ENCODE measurements around the gene CKAP5. TPM values are rescaled to one million over a fixed set of nuclear protein-coding genes. Genes with fewer than 3 reads are reported as not detected.
A peak's percentile ranks its signal among the peaks of the same experiment; 100 is the strongest.

CKAP5 gene
- total RNA-seq, 1 experiment from 2014 or later = 171 TPM

DNA sequence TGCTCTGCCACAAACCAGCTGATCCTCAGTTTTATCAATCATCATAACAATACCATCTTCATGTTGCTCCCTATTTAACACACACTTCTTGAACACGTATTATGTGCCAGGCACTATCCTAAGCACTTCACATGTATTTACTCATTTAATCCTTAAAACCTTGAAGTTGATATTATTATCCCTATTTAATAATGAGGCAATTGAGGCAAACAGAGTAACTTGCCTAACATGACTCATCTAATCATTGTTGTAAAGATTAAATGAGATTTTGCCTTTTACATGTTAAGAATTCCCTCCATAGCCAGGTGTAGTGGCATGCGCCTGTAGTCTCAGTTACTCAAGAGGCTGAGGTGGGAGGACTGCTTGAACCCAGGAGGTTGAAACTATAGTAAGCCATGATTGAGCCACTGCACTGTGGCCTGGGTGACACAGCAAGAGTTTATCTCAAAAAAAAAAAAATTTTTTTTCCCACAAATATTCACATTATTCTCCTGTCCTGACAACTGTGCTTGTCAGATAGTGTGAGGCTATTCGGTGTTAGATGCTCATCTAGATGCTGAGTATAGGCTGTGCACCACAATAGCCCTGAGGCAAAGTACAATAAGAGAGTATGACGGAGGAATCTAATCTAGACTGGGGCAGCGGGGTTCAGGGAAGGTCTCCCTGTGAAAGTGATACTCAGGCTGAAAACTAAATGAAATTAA is 13.4 kb downstream of the CKAP5 start:
- no peak overlapping the region for H3K4me3 Mint-ChIP-seq
- H3K4me1 Mint-ChIP-seq = peaks cover 41% of the 10 kb centered on the region
- ATAC-seq (no peak), DNase-seq (ENCODE audit: low spot score) (no peak)
- CTCF ChIA-PET = no interaction called here
- no peaks in the 10 kb centered on the region for H3K9me3 Mint-ChIP-seq
- no peaks in the 10 kb centered on the region for H3K27me3 Mint-ChIP-seq (ENCODE audit: low read depth)
- peak overlapping the region; percentile 54; the same call in 1 of the 2 replicates for H3K27ac Mint-ChIP-seq
- H3K36me3 Mint-ChIP-seq = no peaks in the 10 kb centered on the region; the same call in 1 of the 2 replicates
- POLR2A ChIA-PET = no interaction called here
- TF ChIP-seq MYBL2 (CRISPR knock-in tag; IDR thresholded peaks at IDR 0.05) = no peak
- TF ChIP-seq, protein P1, sequence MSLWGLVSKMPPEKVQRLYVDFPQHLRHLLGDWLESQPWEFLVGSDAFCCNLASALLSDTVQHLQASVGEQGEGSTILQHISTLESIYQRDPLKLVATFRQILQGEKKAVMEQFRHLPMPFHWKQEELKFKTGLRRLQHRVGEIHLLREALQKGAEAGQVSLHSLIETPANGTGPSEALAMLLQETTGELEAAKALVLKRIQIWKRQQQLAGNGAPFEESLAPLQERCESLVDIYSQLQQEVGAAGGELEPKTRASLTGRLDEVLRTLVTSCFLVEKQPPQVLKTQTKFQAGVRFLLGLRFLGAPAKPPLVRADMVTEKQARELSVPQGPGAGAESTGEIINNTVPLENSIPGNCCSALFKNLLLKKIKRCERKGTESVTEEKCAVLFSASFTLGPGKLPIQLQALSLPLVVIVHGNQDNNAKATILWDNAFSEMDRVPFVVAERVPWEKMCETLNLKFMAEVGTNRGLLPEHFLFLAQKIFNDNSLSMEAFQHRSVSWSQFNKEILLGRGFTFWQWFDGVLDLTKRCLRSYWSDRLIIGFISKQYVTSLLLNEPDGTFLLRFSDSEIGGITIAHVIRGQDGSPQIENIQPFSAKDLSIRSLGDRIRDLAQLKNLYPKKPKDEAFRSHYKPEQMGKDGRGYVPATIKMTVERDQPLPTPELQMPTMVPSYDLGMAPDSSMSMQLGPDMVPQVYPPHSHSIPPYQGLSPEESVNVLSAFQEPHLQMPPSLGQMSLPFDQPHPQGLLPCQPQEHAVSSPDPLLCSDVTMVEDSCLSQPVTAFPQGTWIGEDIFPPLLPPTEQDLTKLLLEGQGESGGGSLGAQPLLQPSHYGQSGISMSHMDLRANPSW (CRISPR knock-in tag; conservative IDR thresholded peaks at IDR 0.05; ENCODE audit: low read depth) = no peak
- TF ChIP-seq, protein P2, sequence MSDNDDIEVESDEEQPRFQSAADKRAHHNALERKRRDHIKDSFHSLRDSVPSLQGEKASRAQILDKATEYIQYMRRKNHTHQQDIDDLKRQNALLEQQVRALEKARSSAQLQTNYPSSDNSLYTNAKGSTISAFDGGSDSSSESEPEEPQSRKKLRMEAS (CRISPR knock-in tag; IDR thresholded peaks at IDR 0.05) = no peak
- no peak for TF ChIP-seq ATF2 (CRISPR knock-in tag; IDR thresholded peaks at IDR 0.05; ENCODE audit: borderline replicate concordance, low read depth)
- TF ChIP-seq, protein P3, sequence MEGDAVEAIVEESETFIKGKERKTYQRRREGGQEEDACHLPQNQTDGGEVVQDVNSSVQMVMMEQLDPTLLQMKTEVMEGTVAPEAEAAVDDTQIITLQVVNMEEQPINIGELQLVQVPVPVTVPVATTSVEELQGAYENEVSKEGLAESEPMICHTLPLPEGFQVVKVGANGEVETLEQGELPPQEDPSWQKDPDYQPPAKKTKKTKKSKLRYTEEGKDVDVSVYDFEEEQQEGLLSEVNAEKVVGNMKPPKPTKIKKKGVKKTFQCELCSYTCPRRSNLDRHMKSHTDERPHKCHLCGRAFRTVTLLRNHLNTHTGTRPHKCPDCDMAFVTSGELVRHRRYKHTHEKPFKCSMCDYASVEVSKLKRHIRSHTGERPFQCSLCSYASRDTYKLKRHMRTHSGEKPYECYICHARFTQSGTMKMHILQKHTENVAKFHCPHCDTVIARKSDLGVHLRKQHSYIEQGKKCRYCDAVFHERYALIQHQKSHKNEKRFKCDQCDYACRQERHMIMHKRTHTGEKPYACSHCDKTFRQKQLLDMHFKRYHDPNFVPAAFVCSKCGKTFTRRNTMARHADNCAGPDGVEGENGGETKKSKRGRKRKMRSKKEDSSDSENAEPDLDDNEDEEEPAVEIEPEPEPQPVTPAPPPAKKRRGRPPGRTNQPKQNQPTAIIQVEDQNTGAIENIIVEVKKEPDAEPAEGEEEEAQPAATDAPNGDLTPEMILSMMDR (IDR thresholded peaks at IDR 0.05) = no peak
- no peak for TF ChIP-seq FOXJ3 (CRISPR knock-in tag; IDR thresholded peaks at IDR 0.05; ENCODE audit: borderline replicate concordance)
- no peak for TF ChIP-seq ARID4B (CRISPR knock-in tag; IDR thresholded peaks at IDR 0.05; ENCODE audit: borderline replicate concordance)
- TF ChIP-seq AR (CRISPR knock-in tag; IDR thresholded peaks at IDR 0.05) = no peak
- no peak for TF ChIP-seq EMX1 (CRISPR knock-in tag; IDR thresholded peaks at IDR 0.05)
- no peak for TF ChIP-seq FOXP1 (CRISPR knock-in tag; IDR thresholded peaks at IDR 0.05; ENCODE audit: borderline replicate concordance)
- TF ChIP-seq ZNF317 (CRISPR knock-in tag; IDR thresholded peaks at IDR 0.05; ENCODE audit: borderline replicate concordance, low read depth) = no peak
- TF ChIP-seq KAT7 (CRISPR knock-in tag; IDR thresholded peaks at IDR 0.05; ENCODE audit: borderline replicate concordance) = no peak
- no peak for TF ChIP-seq PRDM15 (CRISPR knock-in tag; IDR thresholded peaks at IDR 0.05)
- no peak for TF ChIP-seq USF2 (CRISPR knock-in tag; IDR thresholded peaks at IDR 0.05)
- no peak for TF ChIP-seq ZBTB43 (CRISPR knock-in tag; IDR thresholded peaks at IDR 0.05)
- no peak for TF ChIP-seq CREM (CRISPR knock-in tag; IDR thresholded peaks at IDR 0.05)
